ENCODE results near the gene CIAO3. TPM values are rescaled to one million over a fixed set of nuclear protein-coding genes. Genes with fewer than 3 reads are reported as not detected.

The CIAO3 gene
- total RNA-seq, 1 experiment from 2014 or later: 32.8 TPM

- TF ChIP-seq ZBTB33 (IDR thresholded peaks at IDR 0.05; ENCODE audit: extremely low read depth, insufficient replicate concordance, low read length): no peak
- TF ChIP-seq ZFX (IDR thresholded peaks at IDR 0.05): no peak
- TF ChIP-seq EGR1 (IDR thresholded peaks at IDR 0.05; ENCODE audit: low read depth): no peak
- no peak for TF ChIP-seq ELF1 (IDR thresholded peaks at IDR 0.05; ENCODE audit: borderline replicate concordance, low read depth)
These were observed 9.9 kb downstream of the CIAO3 start (continued) for GRCh38 chr16:730666-731509.

GRCh38 chr16:729768-730665 is 10.8 kb downstream of the CIAO3 start:
- TF ChIP-seq POLR2AphosphoS5 (IDR thresholded peaks at IDR 0.05; ENCODE audit: low read depth, low read length) (0 out of 2 replicates have a peak, but pooled peaks have one; percentile 13), MAX (IDR thresholded peaks at IDR 0.05) (no peak), POLR2A (IDR thresholded peaks at IDR 0.05; ENCODE audit: borderline replicate concordance, extremely low read depth, insufficient read depth, insufficient read length) (no peak)
- peaks cover 19% of the 10 kb centered on the region; the same call in 1 of the 2 replicates for H3K79me2 ChIP-seq (ENCODE audit: insufficient read depth, low read length)
- H3K27ac ChIP-seq (ENCODE audit: low read depth, low read length): peak overlapping the region; percentile 95
- peak overlapping the region; percentile 80 to 89; a peak in 3 of 4 replicates for H3K4me3 ChIP-seq (replicated peaks in 1 of 2; ENCODE audit: low read depth in 1 of 2, low read length in 2 of 2)
- H3K27me3 ChIP-seq (ENCODE audit: insufficient read depth, low read length): no peaks in the 10 kb centered on the region
- ChIA-PET CTCF (interaction anchor here (3.0 kb wide), 1 partner anchor 11 kb away, joined by 9 read pairs; the partner anchor contains the start of gene CIAO3), RAD21 (ENCODE audit: low non-redundant PET in 1 of 2, low total read pairs in 2 of 2, uncharacterized antibody in 2 of 2, unreplicated experiment in 2 of 2) (no interaction called here), POLR2A (interaction anchor here (0.9 kb wide), 1 partner anchor 9 kb away, joined by 3 read pairs; the partner anchor contains the start of gene ANTKMT)
- H3K36me3 ChIP-seq (ENCODE audit: control insufficient read depth in 1 of 2, insufficient read depth in 2 of 2, low read length in 2 of 2): peaks cover 0 to 3% of the 10 kb centered on the region in 2 experiments; a peak in 2 of 4 replicates
- no TSS peak for BruUV-seq (replicated peaks)
- no peaks in the 10 kb centered on the region for H3K9me2 ChIP-seq (ENCODE audit: insufficient read depth)
- ATAC-seq (no peak), DNase-seq (ENCODE audit: low read depth, low spot score) (no peak)
- peaks cover 5 to 29% of the 10 kb centered on the region in 2 experiments; a peak in 3 of 4 replicates for H3K4me1 ChIP-seq (ENCODE audit: control insufficient read depth in 1 of 2, insufficient read depth in 2 of 2, low read length in 2 of 2)
- intact Hi-C loops (cut with micrococcal nuclease): no loop called here
- no peaks in the 10 kb centered on the region for H3K9me3 ChIP-seq (ENCODE audit: control insufficient read depth in 1 of 2, insufficient read depth in 1 of 2, low read depth in 1 of 2, low read length in 2 of 2)
- H3K9ac ChIP-seq (ENCODE audit: low read length): peak overlapping the region; percentile 98; the same call in 1 of the 2 replicates
- H3K4me2 ChIP-seq (ENCODE audit: low read length): peak overlapping the region; percentile 99
- H2AFZ ChIP-seq (ENCODE audit: low read depth, low read length, poor library complexity, severe bottlenecking): no peak overlapping the region
- H4K20me1 ChIP-seq (ENCODE audit: insufficient read depth): no peaks in the 10 kb centered on the region
